Testis (tissue), 3 donors: Measurements from ENCODE around the gene SEC14L3. TPM values are rescaled to one million over a fixed set of nuclear protein-coding genes. Genes with fewer than 3 reads are reported as not detected.
A peak's percentile ranks its signal among the peaks of the same experiment; 100 is the strongest.

ENCODE experiments used
- DNase-seq: peaks from one replicate; pipeline ENCODE4 v3.0.0-alpha.2; 2019
- H3K27ac ChIP-seq, 2 donors: fragments of 200-600 bp; sonication (generic); one replicate each; pipeline ENCODE4 v1.5.1; 2019
- H3K27me3 ChIP-seq: fragments of 200-600 bp; sonication (generic); one replicate; pipeline ENCODE4 v1.5.1; 2019
- H3K36me3 ChIP-seq: fragments of 200-600 bp; sonication (generic); one replicate; pipeline ENCODE4 v1.5.1; 2017; ENCODE audit warnings: low read depth; ENCODE audit errors: missing control alignments
- H3K4me1 ChIP-seq: fragments of 200-600 bp; sonication (generic); one replicate; pipeline ENCODE4 v1.5.1; 2019
- H3K4me3 ChIP-seq, 2 donors: fragments of 200-600 bp; sonication (generic); one replicate each; pipeline ENCODE4 v1.5.1; 2017 to 2019
- H3K9me3 ChIP-seq: fragments of 200-600 bp; sonication (generic); one replicate; pipeline ENCODE4 v1.5.1; 2017
- POLR2A ChIP-seq: fragments of 450-650 bp; IDR thresholded peaks from one replicate; pipeline ENCODE4 v1.6.1; 2017; ENCODE audit warnings: antibody characterized with exemption, mild to moderate bottlenecking, moderate library complexity
- WGBS, 2 donors: methylation state at CpG; one replicate each; pipeline ENCODE4 v1.1.5; 2018; 5-methylcytosine and 5-hydroxymethylcytosine counted together
- intact Hi-C: fragments of 100-400 bp; cut with DNase I; formaldehyde crosslinking; loops from one replicate; pipeline ENCODE4 v1.15.1; 2023; ENCODE audit warnings: low total_unique reads
- polyA plus RNA-seq: library from polyadenylated mRNA; stranded (reverse); fragments of 350-450 nt; fragmentation: Illumina TruSeq; extraction: RNeasy Lipid Tissue Mini Kit (QIAGEN cat#74804); gene quantifications from one replicate; pipeline ENCODE4 v1.2.3, GENCODE V29; 2014; ENCODE audit warnings: low read depth, low replicate concordance; ENCODE audit not compliant: insufficient read depth
- total RNA-seq, 2 donors: library from RNA; depleted of rRNA; stranded (reverse); fragments of >200 nt; gene quantifications; one replicate each; pipeline ENCODE4 v1.2.3, GENCODE V29; 2016
- TF ChIP-seq, protein P1 (sequence below), 3 experiments: fragments of 450-650 bp in 2 of 3; fragments of 200-600 bp in 1 of 3; sonication (generic) in 1 of 3; IDR thresholded peaks; one replicate each; pipeline ENCODE4 v1.5.1; 2016 to 2019; ENCODE audit warnings: antibody characterized with exemption in 3 of 3, mild to moderate bottlenecking in 2 of 3, moderate library complexity in 1 of 3

Gene SEC14L3
- total and polyA plus RNA-seq, 3 donors from 2014 or later, result 0.24 to 0.28 (median 0.25) TPM

DNA sequence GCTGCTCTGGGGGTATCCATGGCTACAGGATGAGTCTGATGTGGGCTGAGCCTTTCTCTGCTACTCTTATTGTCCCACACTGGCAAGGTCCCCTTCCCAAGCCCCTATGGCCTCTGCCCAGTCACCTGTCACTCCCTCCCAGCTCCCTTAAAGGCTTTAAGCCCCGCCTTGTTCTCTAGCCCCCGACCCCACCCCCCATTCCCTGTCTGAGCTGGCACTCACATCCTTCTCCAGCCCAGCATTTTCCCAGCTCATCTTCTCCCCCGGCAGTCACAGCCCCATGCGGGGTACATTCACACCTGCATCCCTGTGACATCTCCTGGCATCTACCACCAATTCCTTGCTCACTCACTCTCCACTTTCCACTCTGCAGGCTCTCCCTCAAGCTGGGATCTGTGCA is 41.9 kb downstream of the SEC14L3 start:
- intact Hi-C loops, result no loop called here
- DNase-seq, result no peak
- Histone ChIP-seq H3K4me1 (peaks cover 15% of the 10 kb centered on the region), H3K27me3 (no peaks in the 10 kb centered on the region), H3K4me3 (no peak overlapping the region), H3K9me3 (no peaks in the 10 kb centered on the region), H3K27ac (no peak overlapping the region), H3K36me3 (no peaks in the 10 kb centered on the region)
- TF ChIP-seq POLR2A, result no peak
- TF ChIP-seq, protein P1, sequence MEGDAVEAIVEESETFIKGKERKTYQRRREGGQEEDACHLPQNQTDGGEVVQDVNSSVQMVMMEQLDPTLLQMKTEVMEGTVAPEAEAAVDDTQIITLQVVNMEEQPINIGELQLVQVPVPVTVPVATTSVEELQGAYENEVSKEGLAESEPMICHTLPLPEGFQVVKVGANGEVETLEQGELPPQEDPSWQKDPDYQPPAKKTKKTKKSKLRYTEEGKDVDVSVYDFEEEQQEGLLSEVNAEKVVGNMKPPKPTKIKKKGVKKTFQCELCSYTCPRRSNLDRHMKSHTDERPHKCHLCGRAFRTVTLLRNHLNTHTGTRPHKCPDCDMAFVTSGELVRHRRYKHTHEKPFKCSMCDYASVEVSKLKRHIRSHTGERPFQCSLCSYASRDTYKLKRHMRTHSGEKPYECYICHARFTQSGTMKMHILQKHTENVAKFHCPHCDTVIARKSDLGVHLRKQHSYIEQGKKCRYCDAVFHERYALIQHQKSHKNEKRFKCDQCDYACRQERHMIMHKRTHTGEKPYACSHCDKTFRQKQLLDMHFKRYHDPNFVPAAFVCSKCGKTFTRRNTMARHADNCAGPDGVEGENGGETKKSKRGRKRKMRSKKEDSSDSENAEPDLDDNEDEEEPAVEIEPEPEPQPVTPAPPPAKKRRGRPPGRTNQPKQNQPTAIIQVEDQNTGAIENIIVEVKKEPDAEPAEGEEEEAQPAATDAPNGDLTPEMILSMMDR (IDR thresholded peaks at IDR 0.05), result no peak
- WGBS, 2 donors, result 59 to 65% methylated on average over 4 of the region's 4 CpGs

DNA sequence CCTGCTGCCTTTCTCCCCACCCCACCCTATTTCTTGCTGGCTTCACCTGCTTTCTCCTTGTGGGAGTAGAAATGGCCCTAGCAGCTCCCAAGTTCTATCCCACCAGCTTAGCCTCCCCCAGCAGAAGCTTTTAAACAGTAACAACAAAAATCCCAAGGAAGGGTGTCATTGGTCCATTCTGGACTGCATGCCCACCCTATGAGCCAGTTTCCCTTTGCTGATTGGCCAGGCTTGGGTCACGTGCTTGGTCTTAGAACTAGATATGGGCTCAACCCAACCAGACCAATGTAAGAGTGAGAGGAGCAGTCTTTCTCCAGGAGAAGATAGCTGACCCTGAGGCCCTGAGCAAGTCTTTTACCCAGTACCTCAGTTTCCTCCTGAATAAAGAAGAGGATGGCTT is 43.9 kb downstream of the SEC14L3 start:
- no peak overlapping the region for H3K4me3 ChIP-seq
- TF ChIP-seq POLR2A, result no peak
- TF ChIP-seq, protein P1 (IDR thresholded peaks at IDR 0.05), result no peak
- no peak for DNase-seq
- H3K27me3 ChIP-seq, result no peaks in the 10 kb centered on the region
- no peaks in the 10 kb centered on the region for H3K9me3 ChIP-seq
- H3K27ac ChIP-seq, result no peak overlapping the region
- H3K4me1 ChIP-seq, result peaks cover 24% of the 10 kb centered on the region
- WGBS, 2 donors, result 95% methylated on average over 1 of the region's 1 CpG; no CpG with 5 or more reads in 1 of the 2 donors
- intact Hi-C loops, result no loop called here
- H3K36me3 ChIP-seq, result no peaks in the 10 kb centered on the region

DNA sequence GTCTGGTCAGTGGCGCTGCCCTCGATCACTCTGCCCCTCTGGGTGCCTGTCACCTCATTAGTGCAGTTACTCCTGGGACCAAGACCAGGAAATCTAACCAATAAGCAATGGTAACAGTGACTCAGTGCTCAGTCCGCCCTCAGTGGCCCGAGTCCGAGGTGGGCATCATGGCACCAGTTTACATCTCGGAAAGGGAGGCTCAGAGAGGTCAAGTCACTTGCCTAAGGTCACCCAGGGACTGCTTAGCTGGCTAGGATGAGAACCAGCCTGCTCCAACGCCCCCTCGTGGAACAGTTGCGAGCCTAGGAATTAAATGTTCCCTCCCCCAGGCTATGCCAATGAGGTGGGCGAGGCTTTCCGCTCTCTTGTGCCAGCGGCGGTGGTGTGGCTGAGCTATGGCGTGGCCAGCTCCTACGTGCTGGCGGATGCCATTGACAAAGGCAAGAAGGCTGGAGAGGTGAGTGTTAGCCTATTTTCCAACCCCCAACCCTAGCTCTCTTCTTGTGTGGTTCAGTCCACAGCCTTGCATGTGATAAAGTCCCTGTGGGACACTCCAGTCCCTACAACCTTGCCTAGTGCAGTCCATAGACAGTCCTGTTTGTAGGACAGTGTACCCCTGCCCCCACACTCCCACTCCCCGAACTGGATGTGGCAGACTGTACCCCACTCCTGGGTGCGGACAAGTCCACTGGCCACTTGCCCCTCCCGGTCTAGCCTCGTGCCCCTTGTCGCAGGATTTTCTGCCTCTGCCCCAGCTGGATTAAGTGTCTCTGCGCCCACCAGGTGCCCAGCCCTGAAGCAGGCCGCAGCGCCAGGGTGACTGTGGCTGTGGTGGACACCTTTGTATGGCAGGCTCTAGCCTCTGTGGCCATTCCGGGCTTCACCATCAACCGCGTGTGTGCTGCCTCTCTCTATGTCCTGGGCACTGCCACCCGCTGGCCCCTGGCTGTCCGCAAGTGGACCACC is 45.1 kb downstream of the SEC14L3 start:
- peaks cover 36% of the 10 kb centered on the region for H3K4me1 ChIP-seq
- peak; percentile 89 for DNase-seq
- H3K27ac ChIP-seq, result peak overlapping the region; percentile 63 to 76
- WGBS, 2 donors, result 56 to 64% methylated on average over 17 to 29 of the region's 29 CpGs
- no peak for TF ChIP-seq POLR2A
- TF ChIP-seq, protein P1 (IDR thresholded peaks at IDR 0.05), result peak; percentile 42 to 52 (median 50)
- H3K36me3 ChIP-seq, result no peaks in the 10 kb centered on the region
- peak overlapping the region; percentile 54 to 80 for H3K4me3 ChIP-seq
- no peaks in the 10 kb centered on the region for H3K27me3 ChIP-seq
- intact Hi-C loops, result no loop called here
- H3K9me3 ChIP-seq, result no peaks in the 10 kb centered on the region

- H3K4me3 ChIP-seq, result peak within 1 kb of the TSS; percentile 54 to 80
- peaks cover 45% of the 10 kb centered on the region for H3K4me1 ChIP-seq
- peak; percentile 79 for DNase-seq
- H3K36me3 ChIP-seq, result no peaks in the 10 kb centered on the region
- no peaks in the 10 kb centered on the region for H3K9me3 ChIP-seq
- WGBS, 2 donors, result 2% methylated on average over 36 to 43 of the region's 61 CpGs
- H3K27ac ChIP-seq, result peak within 1 kb of the TSS; percentile 63 to 96
- intact Hi-C loops, result no loop called here
- TF ChIP-seq POLR2A, result no peak
- TF ChIP-seq, protein P1 (IDR thresholded peaks at IDR 0.05), result peak in 1 of 3 experiments; percentile 11
- no peaks in the 10 kb centered on the region for H3K27me3 ChIP-seq
These were observed 46.0 kb downstream of the SEC14L3 start, which contains the start of gene MTFP1 for GRCh38 chr22:30425616-30426387. MTFP1 (plus strand) TSS chr22:30425768; CDS start chr22:30425880, 112 bp downstream.
